ENCODE measurements around the gene ATG101.
"Not testable (repeated sequence)": the region's sequence is repeated elsewhere in the genome, so short reads cannot be mapped to it uniquely, and the experiment has no call there.

The ATG101 gene

GRCh38 chr12:52087961-52088820, 18.4 kb downstream of the ATG101 start:
- H3K27ac Mint-ChIP-seq: no peak overlapping the region
- H3K9me3 Mint-ChIP-seq: no peaks in the 10 kb centered on the region
- H3K36me3 Mint-ChIP-seq (ENCODE audit: low read depth): no peaks in the 10 kb centered on the region
- peak; percentile 14 for DNase-seq
- H3K4me3 Mint-ChIP-seq: no peak overlapping the region
- H3K27me3 Mint-ChIP-seq: peaks cover 52% of the 10 kb centered on the region
- H3K4me1 Mint-ChIP-seq (ENCODE audit: low read depth): peaks cover 2% of the 10 kb centered on the region

- Mint-ChIP-seq H3K4me1 (ENCODE audit: low read depth) (no peaks in the 10 kb centered on the region), H3K27me3 (peaks cover 57% of the 10 kb centered on the region), H3K27ac (no peak overlapping the region), H3K9me3 (no peaks in the 10 kb centered on the region), H3K36me3 (ENCODE audit: low read depth) (no peaks in the 10 kb centered on the region), H3K4me3 (no peak overlapping the region)
- no peak for DNase-seq
Observed at GRCh38 chr12:52089491-52089890, 19.7 kb downstream of the ATG101 start.

- Mint-ChIP-seq H3K4me1 (ENCODE audit: low read depth) (no peaks in the 10 kb centered on the region), H3K9me3 (no peaks in the 10 kb centered on the region), H3K4me3 (no peak overlapping the region), H3K36me3 (ENCODE audit: low read depth) (no peaks in the 10 kb centered on the region), H3K27ac (no peak overlapping the region), H3K27me3 (peaks cover 57% of the 10 kb centered on the region)
- DNase-seq: peak; percentile 11
Observed at GRCh38 chr12:52090291-52090690, 20.5 kb downstream of the ATG101 start.

- peaks cover 57% of the 10 kb centered on the region for H3K27me3 Mint-ChIP-seq
- no peaks in the 10 kb centered on the region for H3K4me1 Mint-ChIP-seq (ENCODE audit: low read depth)
- no peaks in the 10 kb centered on the region for H3K36me3 Mint-ChIP-seq (ENCODE audit: low read depth)
- no peaks in the 10 kb centered on the region for H3K9me3 Mint-ChIP-seq
- no peak for DNase-seq
- no peak overlapping the region for H3K4me3 Mint-ChIP-seq
- no peak overlapping the region for H3K27ac Mint-ChIP-seq
Observed at GRCh38 chr12:52091061-52091460, 21.3 kb downstream of the ATG101 start.

GRCh38 chr12:52091869-52092268, 22.1 kb downstream of the ATG101 start:
- Mint-ChIP-seq H3K4me3 (no peak overlapping the region), H3K27me3 (peaks cover 58% of the 10 kb centered on the region), H3K9me3 (no peaks in the 10 kb centered on the region), H3K27ac (no peak overlapping the region), H3K36me3 (ENCODE audit: low read depth) (no peaks in the 10 kb centered on the region), H3K4me1 (ENCODE audit: low read depth) (no peaks in the 10 kb centered on the region)
- DNase-seq: no peak

- no peaks in the 10 kb centered on the region for H3K4me1 Mint-ChIP-seq (ENCODE audit: low read depth)
- no peaks in the 10 kb centered on the region for H3K9me3 Mint-ChIP-seq
- H3K27ac Mint-ChIP-seq: no peak overlapping the region
- DNase-seq: no peak
- peaks cover 58% of the 10 kb centered on the region for H3K27me3 Mint-ChIP-seq
- no peaks in the 10 kb centered on the region for H3K36me3 Mint-ChIP-seq (ENCODE audit: low read depth)
- H3K4me3 Mint-ChIP-seq: no peak overlapping the region
Observed at GRCh38 chr12:52093346-52093745, 23.6 kb downstream of the ATG101 start.

- H3K36me3 Mint-ChIP-seq (ENCODE audit: low read depth): no peaks in the 10 kb centered on the region
- DNase-seq: no peak
- H3K9me3 Mint-ChIP-seq: no peaks in the 10 kb centered on the region
- no peak overlapping the region for H3K4me3 Mint-ChIP-seq
- H3K4me1 Mint-ChIP-seq (ENCODE audit: low read depth): no peaks in the 10 kb centered on the region
- peaks cover 43% of the 10 kb centered on the region for H3K27me3 Mint-ChIP-seq
- H3K27ac Mint-ChIP-seq: no peak overlapping the region
Observed at GRCh38 chr12:52096332-52097044, 26.7 kb downstream of the ATG101 start.

- DNase-seq: no peak
- no peak overlapping the region for H3K27ac Mint-ChIP-seq
- no peak overlapping the region for H3K4me3 Mint-ChIP-seq
- H3K4me1 Mint-ChIP-seq (ENCODE audit: low read depth): no peaks in the 10 kb centered on the region
- no peaks in the 10 kb centered on the region for H3K36me3 Mint-ChIP-seq (ENCODE audit: low read depth)
- no peaks in the 10 kb centered on the region for H3K9me3 Mint-ChIP-seq
- peaks cover 45% of the 10 kb centered on the region for H3K27me3 Mint-ChIP-seq
Observed at GRCh38 chr12:52097045-52097666, 27.4 kb downstream of the ATG101 start.

- H3K27ac Mint-ChIP-seq; DNase-seq; H3K36me3 Mint-ChIP-seq (ENCODE audit: low read depth); H3K4me1 Mint-ChIP-seq (ENCODE audit: low read depth); H3K9me3 Mint-ChIP-seq; H3K4me3 Mint-ChIP-seq: not testable (repeated sequence)
- peaks cover 59% of the 10 kb centered on the region for H3K27me3 Mint-ChIP-seq
Observed at GRCh38 chr12:52104431-52105089, 34.8 kb downstream of the ATG101 start.

GRCh38 chr12:52116222-52117125, 46.7 kb downstream of the ATG101 start:
- not testable (repeated sequence) for H3K27ac Mint-ChIP-seq; H3K9me3 Mint-ChIP-seq; H3K4me3 Mint-ChIP-seq; H3K36me3 Mint-ChIP-seq (ENCODE audit: low read depth)
- Mint-ChIP-seq H3K4me1 (ENCODE audit: low read depth) (peaks cover 35% of the 10 kb centered on the region), H3K27me3 (peaks cover 19% of the 10 kb centered on the region)
- peak; percentile 70 for DNase-seq

GRCh38 chr12:52117806-52118475, 48.2 kb downstream of the ATG101 start:
- Mint-ChIP-seq H3K4me1 (ENCODE audit: low read depth) (peaks cover 37% of the 10 kb centered on the region), H3K27me3 (peaks cover 34% of the 10 kb centered on the region)
- H3K36me3 Mint-ChIP-seq (ENCODE audit: low read depth); H3K4me3 Mint-ChIP-seq; H3K27ac Mint-ChIP-seq; DNase-seq; H3K9me3 Mint-ChIP-seq: not testable (repeated sequence)

GRCh38 chr12:52119398-52120254, 49.8 kb downstream of the ATG101 start:
- no peak overlapping the region for H3K4me3 Mint-ChIP-seq
- H3K27me3 Mint-ChIP-seq: peaks cover 38% of the 10 kb centered on the region
- H3K4me1 Mint-ChIP-seq (ENCODE audit: low read depth): peaks cover 37% of the 10 kb centered on the region
- peak; percentile 63 for DNase-seq
- H3K36me3 Mint-ChIP-seq (ENCODE audit: low read depth): no peaks in the 10 kb centered on the region
- no peak overlapping the region for H3K27ac Mint-ChIP-seq
- H3K9me3 Mint-ChIP-seq: no peaks in the 10 kb centered on the region

Data from activated T-cell treated with anti-CD3 and anti-CD28 coated beads, Interleukin-2, amount 50 U/mL, for 24 hours (primary cell).